Stimulated activated CD4-positive, alpha-beta T cell treated with anti-CD3 and anti-CD28 coated beads, Interleukin-1b, Interleukin-23, amount 100 ng/mL, for 1 hour (primary cell): Measurements from ENCODE around the gene PCDHB7.
"Not testable (repeated sequence)": the region's sequence is repeated elsewhere in the genome, so short reads cannot be mapped to it uniquely, and the experiment has no call there.

Experiments used
- DNase-seq, 2 donors: peaks; one replicate each; pipeline ENCODE4 v3.0.0-alpha.2; 2020; ENCODE audit warnings: low read depth in 2 of 2

PCDHB7 gene

GRCh38 chr5:141180313-141180712 is 7.9 kb downstream of the PCDHB7 start:
- no peak for DNase-seq

- no peak for DNase-seq
These were observed 9.8 kb downstream of the PCDHB7 start, which contains the start of gene PCDHB16 for GRCh38 chr5:141182248-141182647. Gene PCDHB16, plus strand, starts transcription at chr5:141182387. Its CDS starts 173 bp downstream, at chr5:141182560.

- DNase-seq: not testable (repeated sequence)
These were observed 11.8 kb downstream of the PCDHB7 start for GRCh38 chr5:141184117-141184855.

GRCh38 chr5:141186897-141187512 is 14.6 kb downstream of the PCDHB7 start, which contains the start of gene PCDHB9:
Gene PCDHB9, plus strand, starts transcription at chr5:141187161. Its CDS starts 158 bp downstream, at chr5:141187319.
- peak in 1 of 2 donors; percentile 16 for DNase-seq

- DNase-seq: not testable (repeated sequence)
These were observed 16.2 kb downstream of the PCDHB7 start for GRCh38 chr5:141188682-141189081.

GRCh38 chr5:141189131-141189530 is 16.7 kb downstream of the PCDHB7 start:
- not testable (repeated sequence) for DNase-seq

- DNase-seq: no peak
These were observed 19.8 kb downstream of the PCDHB7 start, which contains the start of gene PCDHB10 for GRCh38 chr5:141192110-141192725. Gene PCDHB10, plus strand, starts transcription at chr5:141192353. Its CDS starts 200 bp downstream, at chr5:141192553.

GRCh38 chr5:141194332-141194731 is 21.9 kb downstream of the PCDHB7 start:
- not testable (repeated sequence) for DNase-seq

GRCh38 chr5:141196363-141196762 is 23.9 kb downstream of the PCDHB7 start:
- DNase-seq: no peak

- DNase-seq: no peak
These were observed 27.2 kb downstream of the PCDHB7 start, which contains the start of gene PCDHB11 for GRCh38 chr5:141199359-141200235. Gene PCDHB11, plus strand, starts transcription at chr5:141199627. Its CDS starts 148 bp downstream, at chr5:141199775.

GRCh38 chr5:141201126-141201525 is 28.7 kb downstream of the PCDHB7 start:
- not testable (repeated sequence) for DNase-seq

- DNase-seq: not testable (repeated sequence)
These were observed 29.2 kb downstream of the PCDHB7 start for GRCh38 chr5:141201646-141202045.

- DNase-seq: no peak
These were observed 36.0 kb downstream of the PCDHB7 start, which contains the start of gene PCDHB12 for GRCh38 chr5:141208478-141208877. Gene PCDHB12, plus strand, starts transcription at chr5:141208719. Its CDS starts 189 bp downstream, at chr5:141208908.

- not testable (repeated sequence) for DNase-seq
These were observed 37.8 kb downstream of the PCDHB7 start for GRCh38 chr5:141210281-141210680.

- DNase-seq: not testable (repeated sequence)
These were observed 38.4 kb downstream of the PCDHB7 start for GRCh38 chr5:141210849-141211248.

- DNase-seq: not testable (repeated sequence)
These were observed 41.4 kb downstream of the PCDHB7 start, which contains the start of gene PCDHB13 for GRCh38 chr5:141213656-141214339. Gene PCDHB13, plus strand, starts transcription at chr5:141213919. Its CDS starts 205 bp downstream, at chr5:141214124.

GRCh38 chr5:141214583-141214982 is 42.1 kb downstream of the PCDHB7 start:
- DNase-seq: not testable (repeated sequence)

- not testable (repeated sequence) for DNase-seq
These were observed 43.1 kb downstream of the PCDHB7 start for GRCh38 chr5:141215504-141215903.

GRCh38 chr5:141216035-141216434 is 43.6 kb downstream of the PCDHB7 start:
- DNase-seq: not testable (repeated sequence)

- DNase-seq: no peak
These were observed 50.8 kb downstream of the PCDHB7 start, which contains the start of gene PCDHB14 for GRCh38 chr5:141223112-141223783. Gene PCDHB14, plus strand, starts transcription at chr5:141223343. Its CDS starts 163 bp downstream, at chr5:141223506.
